Tibial nerve (tissue), 4 donors: ENCODE measurements around the gene POU3F1.

Experiments
- CTCF ChIP-seq, 5 experiments: fragments of 200-600 bp in 3 of 5; fragments of 450-650 bp in 2 of 5; sonication (generic) in 3 of 5; IDR thresholded peaks; one replicate each; pipeline ENCODE4 v1.5.1; 2016 to 2019; ENCODE audit warnings: antibody characterized with exemption in 5 of 5, mild to moderate bottlenecking in 3 of 5, moderate library complexity in 2 of 5
- EP300 ChIP-seq, 2 donors: sonication (generic); formaldehyde crosslinking; IDR thresholded peaks; one replicate each; pipeline ENCODE4 v1.6.1; 2017; ENCODE audit warnings: antibody characterized with exemption in 2 of 2, mild to moderate bottlenecking in 1 of 2

GRCh38 chr1:38079019-38079418 is 32.4 kb upstream of the POU3F1 start:
- TF ChIP-seq EP300 (IDR thresholded peaks at IDR 0.05): no peak
- TF ChIP-seq CTCF (IDR thresholded peaks at IDR 0.05): no peak
